ENCODE data around the gene TMX2. TPM values are rescaled to one million over a fixed set of nuclear protein-coding genes. Genes with fewer than 3 reads are reported as not detected.
A peak's percentile ranks its signal among the peaks of the same experiment; 100 is the strongest.

TMX2 gene
- total RNA-seq, 1 donor from 2014 or later = 51.0 TPM

- Mint-ChIP-seq H3K27me3 (ENCODE audit: unreplicated experiment) (peaks cover 26% of the 10 kb centered on the region), H3K36me3 (ENCODE audit: low read depth, unreplicated experiment) (peaks cover 30% of the 10 kb centered on the region), H3K4me3 (ENCODE audit: unreplicated experiment) (peak overlapping the region; percentile 88), H3K4me1 (ENCODE audit: unreplicated experiment) (peaks cover 90% of the 10 kb centered on the region), H3K9me3 (ENCODE audit: unreplicated experiment) (no peaks in the 10 kb centered on the region), H3K27ac (ENCODE audit: unreplicated experiment) (peak overlapping the region; percentile 100)
- no peak for DNase-seq (ENCODE audit: low spot score)
- TF ChIP-seq CTCF (IDR thresholded peaks at IDR 0.05; ENCODE audit: unreplicated experiment) = no peak
Observed at GRCh38 chr11:57776031-57776521, 63.7 kb downstream of the TMX2 start.

GRCh38 chr11:57776577-57777210, 64.3 kb downstream of the TMX2 start:
- H3K27me3 Mint-ChIP-seq (ENCODE audit: unreplicated experiment) = peaks cover 26% of the 10 kb centered on the region
- H3K4me1 Mint-ChIP-seq (ENCODE audit: unreplicated experiment) = peaks cover 91% of the 10 kb centered on the region
- H3K36me3 Mint-ChIP-seq (ENCODE audit: low read depth, unreplicated experiment) = peaks cover 30% of the 10 kb centered on the region
- H3K4me3 Mint-ChIP-seq (ENCODE audit: unreplicated experiment) = peak overlapping the region; percentile 75
- H3K27ac Mint-ChIP-seq (ENCODE audit: unreplicated experiment) = peak overlapping the region; percentile 100
- no peak for DNase-seq (ENCODE audit: low spot score)
- H3K9me3 Mint-ChIP-seq (ENCODE audit: unreplicated experiment) = no peaks in the 10 kb centered on the region
- no peak for TF ChIP-seq CTCF (IDR thresholded peaks at IDR 0.05; ENCODE audit: unreplicated experiment)

- Mint-ChIP-seq H3K4me3 (ENCODE audit: unreplicated experiment) (peak overlapping the region; percentile 77), H3K36me3 (ENCODE audit: low read depth, unreplicated experiment) (peaks cover 24% of the 10 kb centered on the region), H3K4me1 (ENCODE audit: unreplicated experiment) (peaks cover 89% of the 10 kb centered on the region), H3K27ac (ENCODE audit: unreplicated experiment) (peak overlapping the region; percentile 100), H3K9me3 (ENCODE audit: unreplicated experiment) (no peaks in the 10 kb centered on the region), H3K27me3 (ENCODE audit: unreplicated experiment) (peaks cover 25% of the 10 kb centered on the region)
- no peak for TF ChIP-seq CTCF (IDR thresholded peaks at IDR 0.05; ENCODE audit: unreplicated experiment)
- DNase-seq (ENCODE audit: low spot score) = no peak
Observed at GRCh38 chr11:57777969-57778317, 65.5 kb downstream of the TMX2 start.

- H3K4me3 Mint-ChIP-seq (ENCODE audit: unreplicated experiment) = peak overlapping the region; percentile 77
- DNase-seq (ENCODE audit: low spot score) = peak; percentile 76
- H3K4me1 Mint-ChIP-seq (ENCODE audit: unreplicated experiment) = peaks cover 87% of the 10 kb centered on the region
- peak overlapping the region; percentile 100 for H3K27ac Mint-ChIP-seq (ENCODE audit: unreplicated experiment)
- no peak for TF ChIP-seq CTCF (IDR thresholded peaks at IDR 0.05; ENCODE audit: unreplicated experiment)
- peaks cover 24% of the 10 kb centered on the region for H3K36me3 Mint-ChIP-seq (ENCODE audit: low read depth, unreplicated experiment)
- H3K27me3 Mint-ChIP-seq (ENCODE audit: unreplicated experiment) = peaks cover 28% of the 10 kb centered on the region
- H3K9me3 Mint-ChIP-seq (ENCODE audit: unreplicated experiment) = no peaks in the 10 kb centered on the region
Observed at GRCh38 chr11:57778318-57779037, 66.1 kb downstream of the TMX2 start.

- Mint-ChIP-seq H3K27me3 (ENCODE audit: unreplicated experiment) (peaks cover 24% of the 10 kb centered on the region), H3K4me3 (ENCODE audit: unreplicated experiment) (peak overlapping the region; percentile 77), H3K36me3 (ENCODE audit: low read depth, unreplicated experiment) (peaks cover 24% of the 10 kb centered on the region), H3K27ac (ENCODE audit: unreplicated experiment) (peak overlapping the region; percentile 100), H3K9me3 (ENCODE audit: unreplicated experiment) (no peaks in the 10 kb centered on the region), H3K4me1 (ENCODE audit: unreplicated experiment) (peaks cover 81% of the 10 kb centered on the region)
- no peak for DNase-seq (ENCODE audit: low spot score)
- TF ChIP-seq CTCF (IDR thresholded peaks at IDR 0.05; ENCODE audit: unreplicated experiment) = no peak
Observed at GRCh38 chr11:57779276-57779675, 66.9 kb downstream of the TMX2 start.

Measured in endothelial cell (in vitro differentiated cells).